ENCODE data around the gene RAB11FIP4.

DNA sequence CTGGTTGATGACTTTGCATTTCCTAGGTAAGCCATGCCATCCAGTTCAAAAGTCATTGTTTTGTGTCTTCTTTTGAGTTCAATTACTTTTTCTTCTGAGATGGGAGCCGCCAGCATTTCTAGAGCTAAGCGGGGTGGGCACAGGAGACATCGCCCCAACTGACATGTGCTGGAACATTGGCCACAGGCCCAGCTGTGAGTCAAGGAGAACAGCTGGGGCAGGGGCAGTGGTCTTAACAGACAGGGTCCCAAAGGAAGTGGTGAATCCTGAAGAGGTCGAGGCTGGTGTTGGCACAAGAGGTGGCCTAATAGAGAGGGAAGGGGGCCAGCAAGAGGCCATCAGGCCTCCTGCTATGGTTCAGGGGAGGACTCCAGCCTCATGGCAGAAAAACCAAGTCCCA, 17.1 kb downstream of the RAB11FIP4 start:
- TF ChIP-seq POLR2A (IDR thresholded peaks at IDR 0.05), result no peak
- TF ChIP-seq, protein P1, sequence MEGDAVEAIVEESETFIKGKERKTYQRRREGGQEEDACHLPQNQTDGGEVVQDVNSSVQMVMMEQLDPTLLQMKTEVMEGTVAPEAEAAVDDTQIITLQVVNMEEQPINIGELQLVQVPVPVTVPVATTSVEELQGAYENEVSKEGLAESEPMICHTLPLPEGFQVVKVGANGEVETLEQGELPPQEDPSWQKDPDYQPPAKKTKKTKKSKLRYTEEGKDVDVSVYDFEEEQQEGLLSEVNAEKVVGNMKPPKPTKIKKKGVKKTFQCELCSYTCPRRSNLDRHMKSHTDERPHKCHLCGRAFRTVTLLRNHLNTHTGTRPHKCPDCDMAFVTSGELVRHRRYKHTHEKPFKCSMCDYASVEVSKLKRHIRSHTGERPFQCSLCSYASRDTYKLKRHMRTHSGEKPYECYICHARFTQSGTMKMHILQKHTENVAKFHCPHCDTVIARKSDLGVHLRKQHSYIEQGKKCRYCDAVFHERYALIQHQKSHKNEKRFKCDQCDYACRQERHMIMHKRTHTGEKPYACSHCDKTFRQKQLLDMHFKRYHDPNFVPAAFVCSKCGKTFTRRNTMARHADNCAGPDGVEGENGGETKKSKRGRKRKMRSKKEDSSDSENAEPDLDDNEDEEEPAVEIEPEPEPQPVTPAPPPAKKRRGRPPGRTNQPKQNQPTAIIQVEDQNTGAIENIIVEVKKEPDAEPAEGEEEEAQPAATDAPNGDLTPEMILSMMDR (IDR thresholded peaks at IDR 0.05 in 4 of 5, conservative IDR thresholded peaks at IDR 0.05 in 1 of 5), result no peak

Measured in gastrocnemius medialis (tissue), 4 donors.